OCI-LY7 (cell line): ENCODE measurements around the gene SPDL1.
"Not testable (repeated sequence)": the region's sequence is repeated elsewhere in the genome, so short reads cannot be mapped to it uniquely, and the experiment has no call there.

Experiments used
- EZH2phosphoT487 ChIP-seq: fragments of 200-600 bp; sonication (generic); IDR thresholded peaks from 2 replicates; pipeline ENCODE4 v1.6.1; 2018; ENCODE audit warnings: low read depth, borderline replicate concordance, mild to moderate bottlenecking, mixed run types, antibody characterized with exemption, low read length, moderate library complexity, mixed read lengths
- TF ChIP-seq, protein P1 (sequence below): fragments of 200-600 bp; sonication (generic); conservative IDR thresholded peaks from 2 replicates; pipeline ENCODE4 v1.5.1; 2014; ENCODE audit warnings: mild to moderate bottlenecking, antibody characterized with exemption, low read length, moderate library complexity, mixed read lengths

DNA sequence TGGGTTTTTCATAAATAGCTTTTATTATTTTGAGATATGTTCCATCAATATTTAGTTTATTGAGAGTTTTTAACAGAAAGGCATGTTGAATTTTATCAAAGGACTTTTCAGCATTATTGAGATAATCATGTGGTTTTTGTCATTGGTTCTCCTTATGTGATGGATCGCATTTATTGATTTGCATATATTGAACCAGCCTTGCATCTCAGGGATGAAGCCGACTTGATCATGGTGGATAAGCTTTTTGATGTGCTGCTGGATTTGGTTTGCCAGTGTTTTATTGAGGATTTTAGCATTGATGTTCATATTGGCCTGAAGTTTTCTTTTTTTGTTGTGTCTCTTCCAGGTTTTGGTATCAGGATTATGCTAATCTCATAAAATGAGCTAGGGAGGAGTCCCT, 40.7 kb downstream of the SPDL1 start:
- TF ChIP-seq, protein P1, sequence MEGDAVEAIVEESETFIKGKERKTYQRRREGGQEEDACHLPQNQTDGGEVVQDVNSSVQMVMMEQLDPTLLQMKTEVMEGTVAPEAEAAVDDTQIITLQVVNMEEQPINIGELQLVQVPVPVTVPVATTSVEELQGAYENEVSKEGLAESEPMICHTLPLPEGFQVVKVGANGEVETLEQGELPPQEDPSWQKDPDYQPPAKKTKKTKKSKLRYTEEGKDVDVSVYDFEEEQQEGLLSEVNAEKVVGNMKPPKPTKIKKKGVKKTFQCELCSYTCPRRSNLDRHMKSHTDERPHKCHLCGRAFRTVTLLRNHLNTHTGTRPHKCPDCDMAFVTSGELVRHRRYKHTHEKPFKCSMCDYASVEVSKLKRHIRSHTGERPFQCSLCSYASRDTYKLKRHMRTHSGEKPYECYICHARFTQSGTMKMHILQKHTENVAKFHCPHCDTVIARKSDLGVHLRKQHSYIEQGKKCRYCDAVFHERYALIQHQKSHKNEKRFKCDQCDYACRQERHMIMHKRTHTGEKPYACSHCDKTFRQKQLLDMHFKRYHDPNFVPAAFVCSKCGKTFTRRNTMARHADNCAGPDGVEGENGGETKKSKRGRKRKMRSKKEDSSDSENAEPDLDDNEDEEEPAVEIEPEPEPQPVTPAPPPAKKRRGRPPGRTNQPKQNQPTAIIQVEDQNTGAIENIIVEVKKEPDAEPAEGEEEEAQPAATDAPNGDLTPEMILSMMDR, result not testable (repeated sequence)
- not testable (repeated sequence) for TF ChIP-seq EZH2phosphoT487
